HepG2 (cell line): ENCODE data around the gene TMEM222. TPM values are rescaled to one million over a fixed set of nuclear protein-coding genes. Genes with fewer than 3 reads are reported as not detected.

ENCODE experiments used
- ATAC-seq: fragments of 200-7000 bp; cut with Tn5 transposase; 3 replicates; pipeline ENCODE4 v1.9.1; 2020; ENCODE audit warnings: mild to moderate bottlenecking, moderate library complexity
- BruUV-seq: library from RNA; stranded (reverse); fragments of 400-500 nt; replicated peaks from 2 replicates; lab custom pipeline; 2021; lab: Mats Ljungman, UMichigan
- CTCF ChIA-PET: fragments of 300-600 bp; formaldehyde crosslinking; extraction: SDS; loops from one replicate; lab custom pipeline; 2021; ENCODE audit warnings: low total read pairs, inconsistent platforms, low intra/inter-chr PET ratio; lab: Yijun Ruan, JAX
- POLR2A ChIA-PET: fragments of 350-600 bp; sonication (Branson Sonifier 250); formaldehyde crosslinking; loops from one replicate; lab custom pipeline; 2020; ENCODE audit warnings: antibody characterized with exemption, inconsistent platforms; lab: Yijun Ruan, JAX
- DNase-seq: peaks from one replicate; pipeline ENCODE4 v3.0.0-alpha.2; 2015; ENCODE audit warnings: low spot score
- FAIRE-seq: peaks from 3 replicates; lab custom pipeline; 2011; peaks lifted over from hg19 to GRCh38; lab: Jason Lieb, UNC
- H2AFZ ChIP-seq: one replicate; pipeline ENCODE4 v1.6.1; 2011; ENCODE audit warnings: low read length, inconsistent platforms
- H3K27ac ChIP-seq: fragments of 300-600 bp; 3 replicates; pipeline ENCODE4 v1.8.0; 2011; ENCODE audit warnings: mixed run types, mild to moderate bottlenecking, mixed read lengths, low read length, inconsistent platforms; ENCODE audit not compliant: insufficient read depth; ENCODE audit errors: extremely low read length
- H3K27me3 ChIP-seq, 2 experiments: fragments of 200-600 bp in 1 of 2; 2 replicates in 1 of 2; 3 replicates in 1 of 2; pipeline versions ENCODE4 v1.6.0 to v1.8.0; 2011; ENCODE audit warnings: low read length in 2 of 2, mild to moderate bottlenecking in 2 of 2, moderate library complexity in 2 of 2, inconsistent platforms in 1 of 2; ENCODE audit not compliant: insufficient read depth in 2 of 2, control insufficient read depth in 1 of 2
- H3K36me3 ChIP-seq, 2 experiments: fragments of 200-600 bp in 1 of 2; replicated peaks in 1 of 2; 2 replicates in 1 of 2; 3 replicates in 1 of 2; pipeline versions ENCODE4 v1.5.1 to v1.8.0; 2011; ENCODE audit warnings: low read length in 2 of 2, inconsistent platforms in 1 of 2; ENCODE audit not compliant: insufficient read depth in 2 of 2, control insufficient read depth in 1 of 2
- H3K4me1 ChIP-seq: 2 replicates; pipeline ENCODE4 v1.5.1; 2012; ENCODE audit warnings: low read length, inconsistent platforms; ENCODE audit not compliant: insufficient read depth
- H3K4me2 ChIP-seq: 2 replicates; pipeline ENCODE4 v1.6.0; 2011; ENCODE audit warnings: low read depth, low read length, inconsistent platforms
- H3K4me3 ChIP-seq, 3 experiments: fragments of 200-600 bp in 1 of 3; sonication (generic), shearing (Covaris generic) in 1 of 3; replicated peaks in 1 of 3; 2 replicates each; pipeline ENCODE4 v1.5.1; 2011 to 2016; ENCODE audit warnings: low read length in 3 of 3, inconsistent platforms in 2 of 3, low read depth in 2 of 3, mild to moderate bottlenecking in 2 of 3, control low read depth in 1 of 3, mixed read lengths in 1 of 3; ENCODE audit not compliant: insufficient read depth in 1 of 3
- H3K79me2 ChIP-seq: one replicate; pipeline ENCODE4 v1.6.1; 2011; ENCODE audit warnings: low read length, inconsistent platforms; ENCODE audit not compliant: insufficient read depth
- H3K9ac ChIP-seq: 2 replicates; pipeline ENCODE4 v1.6.0; 2011; ENCODE audit warnings: mild to moderate bottlenecking, low read depth, low read length, inconsistent platforms; ENCODE audit not compliant: insufficient read depth
- H3K9me3 ChIP-seq: 2 replicates; pipeline ENCODE4 v1.5.1; 2012; ENCODE audit warnings: mild to moderate bottlenecking, low read length
- H4K20me1 ChIP-seq: 2 replicates; pipeline ENCODE4 v1.6.0; 2011; ENCODE audit warnings: inconsistent platforms, mild to moderate bottlenecking, low read length, moderate library complexity; ENCODE audit not compliant: insufficient read depth
- FOSL1 ChIP-seq: sonication (generic); formaldehyde crosslinking; IDR thresholded peaks from 2 replicates; pipeline ENCODE4 v1.9.0; 2021; ENCODE audit warnings: missing genetic modification reagents, borderline replicate concordance
- FOXA1 ChIP-seq, 2 experiments: fragments of 450-650 bp in 1 of 2; sonication (generic) in 1 of 2; formaldehyde crosslinking in 1 of 2; IDR thresholded peaks; 2 replicates each; pipeline versions ENCODE4 v1.4.0 to v1.6.1; 2016 to 2020; ENCODE audit warnings: missing genetic modification reagents in 1 of 2
- HMG20A ChIP-seq: IDR thresholded peaks from 2 replicates; pipeline ENCODE4 v1.6.1; 2016; ENCODE audit warnings: borderline replicate concordance
- HOXA7 ChIP-seq: sonication (generic); formaldehyde crosslinking; IDR thresholded peaks from 2 replicates; pipeline ENCODE4 v1.8.1; 2022; ENCODE audit warnings: mild to moderate bottlenecking, missing genetic modification reagents, moderate library complexity
- MIER2 ChIP-seq: IDR thresholded peaks from 2 replicates; pipeline ENCODE4 v1.6.1; 2016; ENCODE audit warnings: missing biosample characterization, missing genetic modification reagents
- THRA ChIP-seq: sonication (generic); formaldehyde crosslinking; IDR thresholded peaks from 2 replicates; pipeline ENCODE4 v1.4.0; 2020; ENCODE audit warnings: missing genetic modification reagents, borderline replicate concordance
- ZBTB25 ChIP-seq: IDR thresholded peaks from 2 replicates; pipeline ENCODE4 v1.6.1; 2018; ENCODE audit warnings: missing genetic modification reagents
- ZFP62 ChIP-seq: sonication (generic); formaldehyde crosslinking; IDR thresholded peaks from 2 replicates; pipeline ENCODE4 v1.4.0; 2020; ENCODE audit warnings: missing genetic modification reagents
- ZMYM3 ChIP-seq: sonication (generic); formaldehyde crosslinking; IDR thresholded peaks from 2 replicates; pipeline ENCODE4 v1.5.1; 2020; ENCODE audit warnings: mild to moderate bottlenecking, missing genetic modification reagents
- ZNF180 ChIP-seq: sonication (generic); formaldehyde crosslinking; IDR thresholded peaks from 2 replicates; pipeline ENCODE4 v1.4.0; 2020; ENCODE audit warnings: low read depth, missing genetic modification reagents, borderline replicate concordance
- ZNF337 ChIP-seq: sonication (generic); formaldehyde crosslinking; IDR thresholded peaks from 2 replicates; pipeline ENCODE4 v1.5.1; 2020; ENCODE audit warnings: missing genetic modification reagents, low read depth, mild to moderate bottlenecking, borderline replicate concordance
- WGBS: methylation state at CpG from one replicate; pipeline ENCODE4 v1.1.6; 2017; ENCODE audit warnings: low lambda C conversion rate; 5-methylcytosine and 5-hydroxymethylcytosine counted together
- in situ Hi-C: cut with HindIII; loops from 2 replicates; pipeline ENCODE4 v1.10.0; 2017; ENCODE audit warnings: low pct_unique_long_range_greater_than_20kb; ENCODE audit not compliant: extremely low pct_ligation_motif_present
- intact Hi-C: fragments of 100-400 bp; cut with micrococcal nuclease; formaldehyde crosslinking; loops from one replicate; pipeline ENCODE4 v1.10.0; 2022; ENCODE audit not compliant: unreplicated experiment
- polyA plus RNA-seq, 8 experiments: library from polyadenylated mRNA; depleted of rRNA in 3 of 8; stranded (reverse) in 7 of 8; unstranded in 1 of 8; fragments of >200 nt; fragmentation: Illumina TruSeq in 4 of 8; extraction: Trizol in 4 of 8; gene quantifications; 2 replicates each; pipeline versions ENCODE4 v1.2.1 to v1.2.3, GENCODE V29; 2011 to 2016; ENCODE audit warnings: low read depth in 4 of 8, missing spikeins in 1 of 8, mixed read lengths in 1 of 8; ENCODE audit not compliant: insufficient read depth in 1 of 8
- total RNA-seq, 5 experiments: library from RNA; depleted of rRNA; stranded (reverse); fragments of >200 nt; fragmentation: Illumina TruSeq; extraction: Trizol; gene quantifications; 2 replicates each; pipeline ENCODE4 v1.2.3, GENCODE V29; 2016; ENCODE audit warnings: low read depth in 1 of 5

TMEM222 gene
- total and polyA plus RNA-seq, 2 of the 13 experiments (the other 11 are each of a cell fraction or from before 2014, with no cell fraction given) = 22.7 to 29.6 TPM

- ATAC-seq = no peak
- ChIA-PET CTCF (interaction anchor here (4.0 kb wide), 1 partner anchor 85 kb away, joined by 43 read pairs; no protein-coding TSS in a partner anchor), POLR2A (no interaction called here)
- 89% methylated on average over 2 of the region's 2 CpGs for WGBS
- Histone ChIP-seq H3K9ac (no peak overlapping the region), H3K9me3 (no peaks in the 10 kb centered on the region), H3K27me3 (no peaks in the 10 kb centered on the region), H4K20me1 (no peaks in the 10 kb centered on the region), H3K27ac (no peak overlapping the region), H3K4me3 (no peak overlapping the region), H3K4me2 (no peak overlapping the region), H3K36me3 (peaks cover 0 to 7% of the 10 kb centered on the region in 2 experiments; a peak in 1 of 5 replicates), H3K4me1 (no peaks in the 10 kb centered on the region), H2AFZ (no peak overlapping the region), H3K79me2 (no peaks in the 10 kb centered on the region)
- no peak for DNase-seq
- in situ Hi-C loops (no loop called here), intact Hi-C loops (no loop called here)
- no peak for TF ChIP-seq THRA (CRISPR knock-in tag)
- no peak for TF ChIP-seq FOSL1 (CRISPR knock-in tag)
- TF ChIP-seq ZNF180 (CRISPR knock-in tag) = no peak
- TF ChIP-seq ZFP62 = no peak
- no peak for TF ChIP-seq FOXA1 (IDR thresholded peaks at IDR 0.05)
- no peak for TF ChIP-seq FOXA1 (CRISPR knock-in tag; IDR thresholded peaks at IDR 0.05)
- TF ChIP-seq ZMYM3 = no peak
- no peak for TF ChIP-seq HOXA7 (CRISPR knock-in tag)
- no peak for TF ChIP-seq HMG20A (CRISPR knock-in tag)
- no peak for TF ChIP-seq MIER2
- no peak for TF ChIP-seq ZNF337 (CRISPR knock-in tag)
- TF ChIP-seq ZBTB25 (CRISPR knock-in tag) = no peak
- no peak for FAIRE-seq
- BruUV-seq = no TSS peak
Observed at GRCh38 chr1:27302612-27303011, 19.4 kb upstream of the TMEM222 start.
